ENCODE measurements around the gene PPP1R9A. TPM values are rescaled to one million over a fixed set of nuclear protein-coding genes. Genes with fewer than 3 reads are reported as not detected.

Gene PPP1R9A
- total RNA-seq, 4 donors from 2014 or later, result 21.0 to 48.4 (median 31.6) TPM

- 95 to 100% methylated on average over 1 of the region's 1 CpG for WGBS, 2 donors (ENCODE audit: low coverage in 1 of 2)
- Histone ChIP-seq H3K36me3 (no peaks in the 10 kb centered on the region), H3K27me3 (peaks cover under 1% of the 10 kb centered on the region), H3K4me3 (peak overlapping the region; percentile 30 to 32), H3K27ac (no peak overlapping the region), H3K4me1 (no peaks in the 10 kb centered on the region), H3K9me3 (no peaks in the 10 kb centered on the region)
- no peak for TF ChIP-seq CTCF (IDR thresholded peaks at IDR 0.05)
- TF ChIP-seq EP300 (IDR thresholded peaks at IDR 0.05), result no peak
- no peak for ATAC-seq
Measured at GRCh38 chr7:95330961-95331337, 423.6 kb downstream of the PPP1R9A start.

GRCh38 chr7:95334447-95334846 is 427.1 kb downstream of the PPP1R9A start:
- no peaks in the 10 kb centered on the region for H3K9me3 ChIP-seq
- TF ChIP-seq POLR2A (IDR thresholded peaks at IDR 0.05) (no peak), EP300 (IDR thresholded peaks at IDR 0.05) (no peak), CTCF (IDR thresholded peaks at IDR 0.05) (no peak), POLR2AphosphoS5 (IDR thresholded peaks at IDR 0.05) (no peak)
- H3K27me3 ChIP-seq, result no peaks in the 10 kb centered on the region
- no peak overlapping the region for H3K27ac ChIP-seq
- no peak for ATAC-seq
- H3K4me1 ChIP-seq, result no peaks in the 10 kb centered on the region
- no peak overlapping the region for H3K4me3 ChIP-seq
- no peaks in the 10 kb centered on the region for H3K36me3 ChIP-seq

- no peak overlapping the region for H3K4me3 ChIP-seq
- no peak overlapping the region for H3K27ac ChIP-seq
- no peaks in the 10 kb centered on the region for H3K9me3 ChIP-seq
- H3K27me3 ChIP-seq, result no peaks in the 10 kb centered on the region
- TF ChIP-seq POLR2AphosphoS5 (IDR thresholded peaks at IDR 0.05) (no peak), POLR2A (IDR thresholded peaks at IDR 0.05) (no peak), EP300 (IDR thresholded peaks at IDR 0.05) (no peak), CTCF (IDR thresholded peaks at IDR 0.05) (no peak)
- no peak for ATAC-seq
- no peaks in the 10 kb centered on the region for H3K36me3 ChIP-seq
- H3K4me1 ChIP-seq, result no peaks in the 10 kb centered on the region
Measured at GRCh38 chr7:95335093-95335492, 427.7 kb downstream of the PPP1R9A start.

GRCh38 chr7:95338832-95339231 is 431.4 kb downstream of the PPP1R9A start:
- Histone ChIP-seq H3K27ac (no peak overlapping the region), H3K4me1 (no peaks in the 10 kb centered on the region), H3K4me3 (no peak overlapping the region), H3K9me3 (no peaks in the 10 kb centered on the region), H3K36me3 (no peaks in the 10 kb centered on the region), H3K27me3 (no peaks in the 10 kb centered on the region)
- 67 to 74% methylated on average over 1 to 3 of the region's 3 CpGs for WGBS, 2 donors (ENCODE audit: low coverage in 1 of 2)
- ATAC-seq, result no peak
- TF ChIP-seq EP300 (IDR thresholded peaks at IDR 0.05) (no peak), CTCF (IDR thresholded peaks at IDR 0.05) (no peak), POLR2AphosphoS5 (IDR thresholded peaks at IDR 0.05) (no peak), POLR2A (IDR thresholded peaks at IDR 0.05) (no peak)

GRCh38 chr7:95340491-95340890 is 433.1 kb downstream of the PPP1R9A start:
- Histone ChIP-seq H3K4me3 (no peak overlapping the region), H3K9me3 (no peaks in the 10 kb centered on the region), H3K36me3 (no peaks in the 10 kb centered on the region), H3K27me3 (no peaks in the 10 kb centered on the region), H3K4me1 (no peaks in the 10 kb centered on the region), H3K27ac (no peak overlapping the region)
- ATAC-seq, result no peak
- TF ChIP-seq POLR2A (IDR thresholded peaks at IDR 0.05) (no peak), EP300 (IDR thresholded peaks at IDR 0.05) (no peak), POLR2AphosphoS5 (IDR thresholded peaks at IDR 0.05) (no peak), CTCF (IDR thresholded peaks at IDR 0.05) (no peak)
- WGBS, 2 donors (ENCODE audit: low coverage in 1 of 2), result 100% methylated on average over 1 to 2 of the region's 2 CpGs

Measured in gastroesophageal sphincter (tissue), 4 donors.